GM23338 (cell line): ENCODE data around the gene RET. TPM values are rescaled to one million over a fixed set of nuclear protein-coding genes. Genes with fewer than 3 reads are reported as not detected.

Experiments
- ATAC-seq: fragments of 200-7000 bp; cut with Tn5 transposase; 3 replicates; pipeline ENCODE4 v1.9.1; 2020
- DNase-seq: peaks from one replicate; pipeline ENCODE4 v3.0.0-alpha.2; 2015; ENCODE audit warnings: low spot score
- H2AFZ ChIP-seq: fragments of 200-600 bp; sonication (generic); 2 replicates; pipeline ENCODE4 v1.8.0; 2016; ENCODE audit warnings: antibody characterized with exemption, mild to moderate bottlenecking, moderate library complexity
- H3F3A ChIP-seq: fragments of 200-600 bp; sonication (generic); replicated peaks from 2 replicates; pipeline ENCODE4 v1.8.0; 2017; ENCODE audit warnings: antibody characterized with exemption, mixed run types, low read depth
- H3K27ac ChIP-seq: fragments of 200-600 bp; sonication (generic); 2 replicates; pipeline ENCODE4 v1.6.1; 2016; ENCODE audit warnings: low read depth
- H3K27me3 ChIP-seq: fragments of 200-600 bp; sonication (generic); 2 replicates; pipeline ENCODE4 v1.8.0; 2016; ENCODE audit warnings: mild to moderate bottlenecking, mixed run types, moderate library complexity; ENCODE audit not compliant: insufficient read depth
- H3K36me3 ChIP-seq: fragments of 200-600 bp; sonication (generic); 2 replicates; pipeline ENCODE4 v1.8.0; 2016; ENCODE audit warnings: mild to moderate bottlenecking; ENCODE audit not compliant: insufficient read depth
- H3K4me1 ChIP-seq: fragments of 200-600 bp; sonication (generic); 2 replicates; pipeline ENCODE4 v1.8.0; 2016; ENCODE audit warnings: mild to moderate bottlenecking, moderate library complexity; ENCODE audit not compliant: insufficient read depth
- H3K4me2 ChIP-seq: fragments of 200-600 bp; sonication (generic); 2 replicates; pipeline ENCODE4 v1.7.1; 2017; ENCODE audit warnings: mixed run types
- H3K4me3 ChIP-seq: fragments of 200-600 bp; sonication (generic); 2 replicates; pipeline ENCODE4 v1.6.1; 2016; ENCODE audit warnings: mixed run types
- H3K79me2 ChIP-seq: fragments of 200-600 bp; sonication (generic); replicated peaks from 2 replicates; pipeline ENCODE4 v1.8.0; 2017; ENCODE audit warnings: mild to moderate bottlenecking; ENCODE audit not compliant: insufficient read depth
- H3K9me2 ChIP-seq: fragments of 200-600 bp; sonication (generic); 2 replicates; pipeline ENCODE4 v1.8.0; 2017; ENCODE audit not compliant: insufficient read depth
- H4K20me1 ChIP-seq: fragments of 200-600 bp; sonication (generic); replicated peaks from 2 replicates; pipeline ENCODE4 v1.8.0; 2017; ENCODE audit warnings: mild to moderate bottlenecking; ENCODE audit not compliant: insufficient read depth
- H3K27ac Mint-ChIP-seq: 2 replicates; pipeline ENCODE4 v1.8.0; 2020; ENCODE audit warnings: inconsistent platforms, mild to moderate bottlenecking, moderate library complexity, mixed read lengths
- H3K27me3 Mint-ChIP-seq: 3 replicates; pipeline ENCODE4 v1.8.0; 2022; ENCODE audit warnings: low read depth, mild to moderate bottlenecking, moderate library complexity, mixed read lengths, inconsistent platforms; ENCODE audit not compliant: insufficient read depth, poor library complexity
- H3K36me3 Mint-ChIP-seq: 3 replicates; pipeline ENCODE4 v1.8.0; 2021; ENCODE audit warnings: low read depth, mild to moderate bottlenecking, inconsistent platforms, moderate library complexity, mixed read lengths
- H3K4me1 Mint-ChIP-seq: 3 replicates; pipeline ENCODE4 v1.8.0; 2020; ENCODE audit warnings: mild to moderate bottlenecking, inconsistent platforms, mixed read lengths
- H3K4me3 Mint-ChIP-seq: 3 replicates; pipeline ENCODE4 v1.8.0; 2021; ENCODE audit warnings: moderate library complexity, mild to moderate bottlenecking, inconsistent platforms, mixed read lengths
- H3K9me3 Mint-ChIP-seq: 3 replicates; pipeline ENCODE4 v1.8.0; 2020; ENCODE audit warnings: moderate library complexity, mild to moderate bottlenecking, inconsistent platforms, mixed read lengths
- ETS1 ChIP-seq: IDR thresholded peaks from 2 replicates; pipeline ENCODE4 v1.6.1; 2016; ENCODE audit warnings: antibody characterized with exemption
- EZH2 ChIP-seq: fragments of 200-600 bp; sonication (generic); IDR thresholded peaks from one replicate; pipeline ENCODE4 v1.8.0; 2017; ENCODE audit warnings: antibody characterized with exemption, mild to moderate bottlenecking, low read depth; ENCODE audit not compliant: unreplicated experiment
- EZH2phosphoT487 ChIP-seq: fragments of 200-600 bp; sonication (generic); IDR thresholded peaks from one replicate; pipeline ENCODE4 v1.8.1; 2018; ENCODE audit warnings: antibody characterized with exemption; ENCODE audit not compliant: unreplicated experiment
- JUNB ChIP-seq: IDR thresholded peaks from one replicate; pipeline ENCODE4 v1.6.1; 2016; ENCODE audit warnings: antibody characterized with exemption; ENCODE audit not compliant: unreplicated experiment
- REST ChIP-seq: IDR thresholded peaks from one replicate; pipeline ENCODE4 v1.6.1; 2018; ENCODE audit warnings: antibody characterized with exemption; ENCODE audit not compliant: unreplicated experiment
- STAT1 ChIP-seq: IDR thresholded peaks from one replicate; pipeline ENCODE4 v1.6.1; 2016; ENCODE audit warnings: antibody characterized with exemption; ENCODE audit not compliant: unreplicated experiment
- ZNF114 ChIP-seq: fragments of 250-450 bp; sonication (Bioruptor Pico); IDR thresholded peaks from 2 replicates; pipeline ENCODE4 v1.5.0; 2020; ENCODE audit warnings: mild to moderate bottlenecking, moderate library complexity
- ZNF331 ChIP-seq: fragments of 250-450 bp; sonication (Bioruptor Pico); IDR thresholded peaks from 2 replicates; pipeline ENCODE4 v1.5.0; 2020; ENCODE audit warnings: low read depth, mild to moderate bottlenecking, moderate library complexity
- ZNF462 ChIP-seq: fragments of 250-450 bp; sonication (Bioruptor Pico); IDR thresholded peaks from 2 replicates; pipeline ENCODE4 v1.5.0; 2020; ENCODE audit warnings: mild to moderate bottlenecking, moderate library complexity
- polyA plus RNA-seq: library from polyadenylated mRNA; unstranded; fragments of >200 nt; fragmentation: Nextera tagmentation; extraction: Ambion mirVana; gene quantifications from 2 replicates; pipeline ENCODE4 v1.2.1, GENCODE V29; 2016
- total RNA-seq: library from RNA; depleted of rRNA; stranded (reverse); fragments of >200 nt; shearing (Covaris generic); gene quantifications from 2 replicates; pipeline ENCODE4 v1.2.3, GENCODE V29; 2014
- TF ChIP-seq, protein P1 (sequence below), 2 experiments: fragments of 200-600 bp in 1 of 2; sonication (generic) in 1 of 2; conservative IDR thresholded peaks; 2 replicates each; pipeline versions ENCODE4 v1.5.1 to v1.6.1; 2016 to 2017; ENCODE audit warnings: antibody characterized with exemption in 2 of 2, low read depth in 2 of 2, mild to moderate bottlenecking in 2 of 2, moderate library complexity in 1 of 2

RET gene
- total and polyA plus RNA-seq, 2 experiments from 2014 or later = 5.5 to 9.8 TPM

DNA sequence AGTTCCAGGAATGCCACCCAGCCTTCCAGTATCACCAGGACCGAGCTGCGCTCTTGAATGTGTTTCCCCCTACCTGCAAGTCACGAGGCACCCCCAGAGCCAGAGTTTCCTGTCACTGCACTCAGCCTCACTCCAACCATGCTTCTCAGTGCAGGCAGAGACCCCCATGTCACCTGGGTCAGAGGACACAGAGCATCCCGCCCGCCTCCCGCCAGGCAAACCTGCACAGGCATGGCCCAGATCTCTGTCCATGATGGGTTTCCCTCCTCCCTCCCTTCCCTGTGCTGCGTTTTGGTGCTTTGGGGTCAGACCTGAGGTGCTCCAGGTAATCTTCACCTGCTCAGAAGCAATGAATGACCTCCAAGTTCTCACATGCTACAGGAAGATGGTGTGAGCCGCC, 3.1 kb upstream of the RET start (continued):
- TF ChIP-seq REST (no peak), ZNF331 (CRISPR knock-in tag) (no peak), ETS1 (no peak), EZH2phosphoT487 (no peak)

- peaks cover 6% of the 10 kb centered on the region for H3K4me1 ChIP-seq
- H3K4me2 ChIP-seq = no peak overlapping the region
- peaks cover 39% of the 10 kb centered on the region for H3K27me3 ChIP-seq
- H3K9me2 ChIP-seq = no peaks in the 10 kb centered on the region
- ATAC-seq = no peak
- H3K36me3 Mint-ChIP-seq = no peaks in the 10 kb centered on the region
- H3F3A ChIP-seq = no peaks in the 10 kb centered on the region
- no peak for DNase-seq
- no peak overlapping the region for H3K27ac ChIP-seq
- no peak overlapping the region for H3K4me3 Mint-ChIP-seq
- H2AFZ ChIP-seq = no peak overlapping the region
- no peaks in the 10 kb centered on the region; the same call in 2 of the 3 replicates for H3K9me3 Mint-ChIP-seq
- H3K79me2 ChIP-seq = no peaks in the 10 kb centered on the region
- peaks cover 4% of the 10 kb centered on the region for H3K4me1 Mint-ChIP-seq
- no peak overlapping the region for H3K27ac Mint-ChIP-seq
- H4K20me1 ChIP-seq = peaks cover 6% of the 10 kb centered on the region; the same call in 1 of the 2 replicates
- no peak overlapping the region for H3K4me3 ChIP-seq
- peaks cover 38% of the 10 kb centered on the region for H3K27me3 Mint-ChIP-seq
- H3K36me3 ChIP-seq = no peaks in the 10 kb centered on the region
- no peak for TF ChIP-seq EZH2
- TF ChIP-seq, protein P1, sequence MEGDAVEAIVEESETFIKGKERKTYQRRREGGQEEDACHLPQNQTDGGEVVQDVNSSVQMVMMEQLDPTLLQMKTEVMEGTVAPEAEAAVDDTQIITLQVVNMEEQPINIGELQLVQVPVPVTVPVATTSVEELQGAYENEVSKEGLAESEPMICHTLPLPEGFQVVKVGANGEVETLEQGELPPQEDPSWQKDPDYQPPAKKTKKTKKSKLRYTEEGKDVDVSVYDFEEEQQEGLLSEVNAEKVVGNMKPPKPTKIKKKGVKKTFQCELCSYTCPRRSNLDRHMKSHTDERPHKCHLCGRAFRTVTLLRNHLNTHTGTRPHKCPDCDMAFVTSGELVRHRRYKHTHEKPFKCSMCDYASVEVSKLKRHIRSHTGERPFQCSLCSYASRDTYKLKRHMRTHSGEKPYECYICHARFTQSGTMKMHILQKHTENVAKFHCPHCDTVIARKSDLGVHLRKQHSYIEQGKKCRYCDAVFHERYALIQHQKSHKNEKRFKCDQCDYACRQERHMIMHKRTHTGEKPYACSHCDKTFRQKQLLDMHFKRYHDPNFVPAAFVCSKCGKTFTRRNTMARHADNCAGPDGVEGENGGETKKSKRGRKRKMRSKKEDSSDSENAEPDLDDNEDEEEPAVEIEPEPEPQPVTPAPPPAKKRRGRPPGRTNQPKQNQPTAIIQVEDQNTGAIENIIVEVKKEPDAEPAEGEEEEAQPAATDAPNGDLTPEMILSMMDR (conservative IDR thresholded peaks at IDR 0.05; ENCODE audit: low read depth in 2 of 2) = no peak
- no peak for TF ChIP-seq STAT1
- TF ChIP-seq ZNF114 = no peak
- no peak for TF ChIP-seq ETS1
- no peak for TF ChIP-seq JUNB
- TF ChIP-seq ZNF462 (CRISPR knock-in tag) = no peak
Observed at GRCh38 chr10:43074409-43074808, 2.5 kb upstream of the RET start.
